GM21528 (cell line): Measurements from ENCODE around the gene HCFC2.
"Not testable (repeated sequence)": the region's sequence is repeated elsewhere in the genome, so short reads cannot be mapped to it uniquely, and the experiment has no call there.

Experiments
- ATAC-seq: cut with Tn5 transposase; IDR thresholded peaks from one replicate; pipeline ENCODE4 v1.9.1; 2021; ENCODE audit warnings: mild to moderate bottlenecking, moderate library complexity; ENCODE audit not compliant: unreplicated experiment, low FRiP score

HCFC2 gene

DNA sequence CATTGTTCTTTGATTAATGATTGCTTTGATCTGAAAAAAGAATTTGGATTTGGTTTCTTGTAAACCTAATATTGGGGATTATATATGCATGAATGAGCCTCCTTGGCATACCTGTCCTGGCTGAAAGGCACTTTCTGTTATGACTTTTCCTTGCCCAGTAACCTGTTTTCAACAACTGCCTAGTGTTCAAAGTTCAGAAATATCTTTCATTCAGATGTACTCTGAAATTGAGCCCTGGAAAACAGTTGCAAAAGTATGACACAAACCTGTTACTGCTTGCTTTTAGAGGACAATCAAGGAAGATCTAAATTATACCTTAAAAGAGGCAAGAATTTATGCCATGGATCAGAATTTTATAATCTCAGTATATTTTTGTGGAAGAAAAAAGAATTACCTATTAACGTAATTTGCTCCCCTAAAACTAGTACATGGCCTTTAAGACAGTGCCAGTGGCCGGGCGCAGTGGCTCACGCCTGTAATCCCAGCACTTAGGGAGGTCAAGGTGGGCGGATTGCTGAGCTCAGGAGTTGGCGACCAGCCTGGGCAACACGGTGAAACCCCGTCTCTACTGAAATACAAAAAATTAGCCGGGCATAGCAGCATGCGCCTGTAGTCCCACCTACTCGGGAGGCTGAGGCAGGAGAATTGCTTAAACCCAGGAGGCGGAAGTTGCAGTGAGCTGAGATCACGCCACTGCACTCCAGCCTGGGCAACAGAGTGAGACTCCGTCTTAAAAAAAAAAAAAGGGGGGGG lies 50.7 kb downstream of the HCFC2 start:
- not testable (repeated sequence) for ATAC-seq

DNA sequence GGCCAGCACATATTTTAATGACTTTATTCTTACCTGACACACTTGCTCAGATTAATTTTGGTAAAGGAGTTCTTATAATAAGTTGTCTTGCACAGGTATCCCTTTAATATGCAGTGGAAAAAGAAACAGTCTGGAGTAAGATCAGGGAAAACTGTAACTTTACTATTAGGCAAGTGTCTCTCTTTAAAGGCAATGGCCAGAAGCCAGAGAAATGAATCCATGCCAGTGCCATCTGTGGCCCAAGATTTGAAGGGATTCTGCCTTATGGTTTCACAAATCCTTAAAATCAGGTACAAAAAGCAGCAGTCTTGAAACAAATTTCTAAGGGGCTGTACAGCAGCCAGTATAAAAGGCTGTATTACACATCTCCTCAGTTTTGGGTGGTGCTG lies 51.2 kb downstream of the HCFC2 start:
- ATAC-seq = no peak

DNA sequence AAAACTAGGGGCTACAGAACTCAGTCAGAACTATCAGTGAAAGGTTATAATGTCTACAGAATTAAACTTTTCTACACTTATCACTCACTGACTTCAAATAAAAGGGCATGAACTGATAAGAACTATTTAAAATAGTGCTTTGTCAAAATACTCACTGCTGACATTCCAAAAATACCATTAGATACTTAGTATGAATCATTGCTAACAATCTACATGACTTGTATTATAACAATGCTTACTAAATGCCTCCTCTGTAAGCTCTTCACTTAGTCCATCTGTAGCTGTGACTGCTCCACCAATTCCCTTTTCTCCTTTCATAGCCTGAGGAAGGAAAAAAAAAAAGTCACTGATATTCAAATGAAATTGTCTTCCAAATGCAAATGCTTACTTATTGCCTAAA lies 56.7 kb downstream of the HCFC2 start:
- no peak for ATAC-seq

DNA sequence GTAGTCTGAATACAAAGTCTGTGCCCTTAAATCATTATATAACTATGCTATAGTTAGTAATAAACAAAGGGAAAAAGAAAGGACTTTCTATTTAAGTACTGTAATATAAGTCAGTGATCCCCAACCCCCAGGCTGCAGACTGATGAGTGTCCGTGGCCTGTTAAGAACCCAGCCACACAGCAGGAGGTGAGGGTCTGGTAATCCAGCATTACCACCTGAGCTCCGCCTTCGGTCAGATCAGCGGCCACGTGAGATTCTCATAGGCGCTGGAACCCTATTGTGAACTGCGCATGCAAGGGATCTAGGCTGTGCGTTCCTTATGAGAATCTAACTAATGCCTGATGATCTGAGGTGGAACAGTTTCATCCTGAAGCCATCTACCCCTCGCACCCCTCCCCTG lies 58.0 kb downstream of the HCFC2 start:
- ATAC-seq = no peak

DNA sequence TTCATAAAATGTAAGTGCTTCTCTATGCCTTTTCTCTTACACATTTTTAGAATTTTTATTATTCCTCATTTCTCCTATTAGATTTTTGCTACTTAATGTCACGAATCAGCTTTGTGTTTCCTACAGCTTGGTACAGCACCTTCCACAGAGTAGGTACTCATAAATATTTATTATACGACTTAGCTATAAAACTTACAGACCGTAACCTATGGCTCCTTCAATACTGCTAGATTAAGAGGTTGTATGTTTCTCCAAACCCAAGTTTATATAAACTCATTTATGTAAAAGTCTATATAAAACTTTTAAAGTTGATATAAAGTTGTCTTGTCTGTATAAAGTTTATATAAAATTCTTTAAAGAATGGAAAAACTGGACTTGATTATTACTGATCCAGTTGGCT lies 62.2 kb downstream of the HCFC2 start:
- ATAC-seq = no peak

DNA sequence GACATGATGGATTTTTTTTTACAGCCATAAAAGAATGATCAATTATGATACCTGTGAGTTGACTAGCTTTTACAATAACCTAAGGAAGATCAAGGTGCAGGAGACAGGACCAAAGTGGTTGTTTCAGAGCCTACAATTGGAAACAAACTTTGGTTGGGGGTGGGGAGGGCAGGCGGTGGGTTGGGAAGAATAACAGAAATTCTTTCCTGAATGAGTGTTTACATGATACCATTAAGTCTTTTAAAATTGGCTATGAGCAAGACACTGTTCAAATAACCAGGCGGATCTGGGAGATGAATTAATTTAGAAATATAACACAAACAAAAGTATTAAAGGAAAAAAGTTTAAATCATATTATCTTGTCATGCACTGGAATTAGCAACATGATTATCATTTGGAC lies 66.4 kb downstream of the HCFC2 start:
- ATAC-seq = no peak

DNA sequence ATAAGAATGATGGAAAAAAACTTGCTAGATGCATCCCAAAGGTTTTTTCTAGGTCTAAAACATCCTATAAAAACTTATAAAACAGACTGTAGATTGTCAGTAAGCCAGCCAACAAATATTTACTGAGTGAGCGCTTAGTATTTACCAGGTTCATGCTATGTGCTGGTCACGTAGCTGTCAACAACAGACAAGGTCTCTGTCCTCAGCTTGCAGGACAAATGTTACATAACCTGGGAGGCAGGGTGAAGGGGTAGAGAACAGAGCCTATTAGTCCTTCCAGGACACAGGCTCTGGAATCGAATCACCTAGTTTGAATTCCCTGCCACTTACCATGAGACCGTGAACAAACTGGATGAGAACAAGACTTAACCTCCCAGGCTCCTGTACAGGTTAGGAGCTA lies 67.3 kb downstream of the HCFC2 start:
- no peak for ATAC-seq

DNA sequence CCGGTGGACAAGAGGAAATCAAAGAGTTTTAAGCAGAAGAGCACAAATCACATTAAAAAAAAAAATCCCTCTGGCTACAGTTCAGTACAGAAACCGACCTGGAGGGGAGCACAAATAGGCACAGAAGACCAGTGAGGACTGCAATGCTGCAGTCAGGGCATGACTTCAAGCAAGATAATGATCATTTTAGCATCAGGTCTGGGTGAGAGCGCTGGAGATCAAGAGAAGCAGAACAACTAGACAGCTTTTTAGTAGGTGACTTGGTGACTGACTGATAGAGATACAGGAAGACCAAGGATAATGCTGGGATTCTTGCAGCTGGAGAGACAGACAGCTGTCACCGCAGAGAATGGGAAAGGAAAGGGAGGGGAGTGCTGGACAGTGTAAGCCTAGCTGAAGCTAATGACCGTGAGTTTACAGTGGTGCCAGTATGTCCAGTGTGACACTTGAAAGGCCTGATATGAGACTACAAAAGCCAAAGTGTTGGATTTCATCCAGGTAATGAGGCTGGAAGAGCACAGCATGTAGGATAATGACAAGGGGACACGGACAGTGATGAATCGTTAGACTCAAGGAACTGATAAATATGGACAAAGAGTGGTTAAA lies 68.1 kb downstream of the HCFC2 start:
- ATAC-seq = no peak

DNA sequence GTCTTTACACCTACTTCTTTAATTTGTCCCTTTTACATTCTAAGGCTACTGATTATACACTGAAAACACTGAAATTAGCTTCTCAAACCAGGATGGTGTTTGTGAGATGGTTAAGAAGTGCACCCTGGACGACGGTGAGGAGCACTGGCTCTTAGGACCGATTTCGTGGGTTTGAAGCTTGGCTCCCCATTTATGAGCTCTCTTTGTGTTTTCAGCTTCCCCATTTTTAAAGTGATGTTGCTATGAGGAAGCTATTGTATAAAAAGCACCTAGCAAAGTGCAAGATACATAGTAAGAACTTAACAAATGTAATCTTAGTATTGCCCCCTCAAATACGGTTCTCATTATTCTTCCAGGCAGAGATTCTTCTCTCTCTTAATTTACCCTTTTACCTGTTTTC lies 69.0 kb downstream of the HCFC2 start:
- ATAC-seq = no peak

DNA sequence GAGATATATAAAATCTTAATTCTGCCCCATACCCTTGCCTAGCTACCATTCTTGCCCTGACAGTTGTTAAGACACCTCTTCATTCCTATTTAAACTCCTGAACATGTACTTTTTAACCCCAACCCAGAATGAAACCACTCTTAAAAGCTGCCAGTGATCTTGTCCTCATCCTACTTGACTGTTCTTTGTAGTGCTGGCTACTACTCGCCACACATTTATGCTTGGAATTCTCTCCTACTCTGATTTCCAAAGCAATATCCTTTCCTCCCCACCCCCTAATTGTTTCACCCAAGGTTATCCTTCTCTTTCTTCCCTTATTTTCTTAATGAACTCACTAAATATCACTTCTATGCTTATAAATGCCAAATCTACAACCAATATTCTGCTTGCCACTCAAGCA lies 69.5 kb downstream of the HCFC2 start:
- no peak for ATAC-seq

DNA sequence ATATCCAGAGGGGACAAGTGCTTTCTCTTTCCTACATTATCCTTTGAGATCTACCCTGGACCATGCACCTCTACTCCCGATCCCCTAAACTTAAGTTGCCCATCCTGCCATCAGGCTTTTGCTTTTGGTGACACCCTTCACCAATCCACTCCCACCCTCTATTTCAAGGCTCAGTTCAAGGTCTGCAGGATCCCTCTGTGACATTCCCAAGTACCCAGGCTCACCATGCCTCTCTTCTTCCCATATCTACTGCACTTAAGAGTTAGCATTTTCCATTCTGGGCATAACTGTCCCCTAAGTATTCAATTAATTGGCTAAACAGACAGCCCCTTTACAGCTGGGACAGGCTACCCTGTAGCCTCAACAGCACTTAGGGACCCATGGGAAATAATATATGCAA lies 70.6 kb downstream of the HCFC2 start:
- ATAC-seq = no peak

DNA sequence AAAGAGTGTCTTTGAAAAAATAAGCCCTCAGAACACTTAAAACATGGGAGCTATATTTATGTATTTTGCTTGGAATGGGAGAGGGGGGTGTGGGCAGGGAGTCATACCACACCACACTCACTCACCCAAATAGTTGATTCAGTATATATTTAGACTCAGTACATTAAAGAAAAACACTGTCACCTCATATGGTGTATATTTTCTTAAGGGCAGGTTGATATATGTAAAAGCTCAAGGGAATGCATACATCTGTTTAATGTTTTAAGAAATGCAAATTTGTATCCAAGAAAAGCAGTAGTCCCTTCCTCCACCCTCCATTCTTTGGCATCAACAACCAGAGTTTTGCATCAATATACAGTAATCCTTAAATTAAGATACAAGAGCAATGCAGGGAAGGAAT lies 72.2 kb downstream of the HCFC2 start:
- ATAC-seq = no peak

DNA sequence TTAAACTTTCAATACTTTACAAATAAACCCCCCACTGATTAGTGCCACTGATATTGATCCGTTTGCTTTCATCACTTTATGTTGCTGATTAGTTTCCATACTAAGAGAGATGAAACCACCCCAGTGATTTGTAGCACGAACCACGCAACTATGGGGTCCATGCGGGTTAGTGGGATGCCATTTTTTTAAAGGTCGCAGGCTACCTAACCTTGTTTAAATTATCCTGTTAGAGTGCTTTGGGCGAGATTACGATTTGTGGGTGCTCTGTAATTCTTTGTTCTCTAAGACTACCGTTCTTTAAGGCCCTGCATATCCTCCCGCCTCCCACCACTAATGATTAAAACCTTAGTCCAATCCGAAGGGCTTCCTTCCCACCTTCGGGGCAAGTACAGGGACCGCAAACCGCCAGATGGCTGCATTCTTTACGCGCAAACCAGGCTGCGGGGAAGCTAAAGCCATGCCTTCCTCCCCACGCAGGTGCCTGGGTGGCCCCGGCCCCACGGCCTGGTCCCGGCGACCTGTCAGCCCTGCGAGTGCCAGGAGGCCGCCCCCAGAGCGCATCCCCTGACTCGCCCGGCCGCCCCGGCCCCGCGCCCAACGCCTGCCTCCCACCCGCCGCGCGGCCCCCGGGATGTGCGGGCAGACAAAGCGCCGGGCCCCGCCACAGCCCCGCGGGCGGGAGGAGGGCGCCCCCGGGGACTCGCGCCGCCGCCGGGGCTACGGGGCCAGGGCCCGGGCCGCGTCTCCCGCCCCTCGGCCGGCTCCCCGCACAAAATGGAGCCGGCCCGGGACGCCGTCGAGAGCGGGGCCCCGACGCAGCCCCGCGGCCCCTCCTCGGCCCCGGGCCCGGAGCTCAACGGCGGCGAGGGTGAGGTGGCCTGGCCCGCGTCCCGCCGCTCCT lies 72.9 kb downstream of the HCFC2 start:
- peak; percentile 27 for ATAC-seq

DNA sequence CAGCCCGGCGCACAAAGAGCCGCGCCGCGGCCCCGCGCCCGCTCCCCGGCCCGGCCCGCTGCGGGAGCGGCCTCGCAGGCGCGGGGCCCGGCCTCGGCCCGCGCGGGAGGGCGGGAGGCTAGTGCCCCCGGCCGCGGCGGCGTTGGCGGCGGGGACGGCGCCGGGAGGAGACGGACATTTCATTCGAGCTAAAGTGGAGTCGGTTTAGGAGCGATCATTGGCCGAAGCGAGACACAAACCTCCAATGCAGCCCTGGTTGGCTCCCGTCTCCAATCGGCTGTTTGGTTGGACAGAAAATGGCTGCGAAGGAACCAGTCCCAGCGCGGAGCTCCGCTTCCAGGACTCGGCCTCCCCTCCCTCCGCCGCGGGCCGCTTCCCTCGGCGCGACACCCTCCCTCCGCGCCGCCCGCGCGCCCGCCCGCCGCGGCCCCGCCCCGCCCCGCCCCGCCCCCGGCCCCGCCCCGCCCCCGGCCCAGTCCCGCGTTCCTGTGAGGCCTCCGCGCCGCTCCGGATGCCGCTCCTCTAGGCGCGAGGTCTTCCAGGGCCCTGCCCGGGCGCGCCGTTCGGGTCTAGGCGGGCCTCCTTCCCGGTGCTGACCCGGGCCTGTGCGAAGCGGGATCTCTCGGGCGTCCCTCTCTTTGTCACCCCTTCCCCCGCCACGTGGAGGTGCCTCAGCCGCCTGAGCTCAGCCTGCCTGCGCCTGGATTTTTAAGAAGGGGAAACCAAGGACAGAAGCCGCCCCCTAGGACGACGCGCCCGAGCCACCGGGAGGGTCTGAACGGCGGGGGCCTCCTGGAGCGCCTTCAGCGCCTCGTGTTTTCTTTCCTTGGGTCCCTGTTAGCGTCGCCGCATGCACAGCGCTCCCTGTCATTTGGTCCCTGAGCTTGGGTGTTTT lies 73.8 kb downstream of the HCFC2 start, which contains the start of gene NFYB:
Gene NFYB, minus strand, starts transcription at position 309 of the 895 bp plus-strand sequence. CDS start 2,757 bp downstream, outside the sequence.
- peak; percentile 91 for ATAC-seq

DNA sequence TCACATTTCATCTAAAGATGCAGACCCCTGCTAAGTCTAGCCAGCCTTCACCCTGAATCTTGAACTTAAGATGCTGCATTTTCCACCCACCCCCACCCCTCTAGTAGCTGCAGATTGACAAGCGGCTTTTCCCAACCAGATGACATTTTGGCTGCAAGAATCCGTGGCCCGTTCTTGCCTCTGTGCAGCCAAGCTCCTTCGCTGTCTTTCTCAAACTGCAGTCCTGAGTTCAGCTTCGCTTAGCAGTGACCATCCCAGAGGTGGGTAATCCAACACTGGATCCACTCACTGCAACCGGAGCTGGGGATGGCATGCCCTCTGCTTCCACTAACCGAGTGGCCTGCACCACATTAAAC lies 74.4 kb downstream of the HCFC2 start:
- ATAC-seq = no peak

DNA sequence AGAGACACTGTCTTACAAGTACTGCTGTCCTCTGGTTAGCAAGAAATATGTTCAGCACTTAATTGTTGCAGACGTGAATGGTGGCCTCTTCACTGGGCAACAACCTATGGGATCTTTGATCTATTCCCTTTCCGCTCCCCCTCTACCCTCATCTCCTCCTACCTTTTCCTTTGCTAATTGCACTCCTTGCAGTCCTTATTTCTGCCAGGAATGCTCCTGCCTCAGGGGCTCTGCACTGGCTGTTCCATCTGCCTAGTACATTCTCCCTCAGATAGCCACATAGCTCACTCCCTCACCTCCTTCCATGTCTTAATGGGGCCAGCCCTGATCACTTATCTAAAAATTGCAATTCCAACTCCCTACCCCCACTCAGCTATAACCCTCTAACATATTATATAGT lies 78.2 kb downstream of the HCFC2 start:
- no peak for ATAC-seq

DNA sequence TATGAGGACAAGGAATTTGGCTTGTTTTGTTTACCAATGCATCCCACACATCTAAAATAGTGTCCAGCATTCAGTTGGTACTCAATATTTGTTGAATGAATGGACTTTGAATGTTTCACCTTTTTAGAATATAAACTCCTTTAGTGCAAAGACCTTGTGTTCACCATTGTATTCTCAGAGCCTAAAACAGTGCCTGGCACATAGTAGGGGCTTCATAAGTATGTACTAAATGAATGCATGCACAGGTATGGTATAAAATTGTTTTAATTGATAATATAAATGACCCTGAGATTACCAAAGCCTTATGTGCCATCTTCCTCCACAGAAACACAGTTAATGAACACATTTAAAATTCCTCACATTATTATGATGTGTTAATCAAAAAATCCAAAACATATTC lies 78.7 kb downstream of the HCFC2 start:
- no peak for ATAC-seq

DNA sequence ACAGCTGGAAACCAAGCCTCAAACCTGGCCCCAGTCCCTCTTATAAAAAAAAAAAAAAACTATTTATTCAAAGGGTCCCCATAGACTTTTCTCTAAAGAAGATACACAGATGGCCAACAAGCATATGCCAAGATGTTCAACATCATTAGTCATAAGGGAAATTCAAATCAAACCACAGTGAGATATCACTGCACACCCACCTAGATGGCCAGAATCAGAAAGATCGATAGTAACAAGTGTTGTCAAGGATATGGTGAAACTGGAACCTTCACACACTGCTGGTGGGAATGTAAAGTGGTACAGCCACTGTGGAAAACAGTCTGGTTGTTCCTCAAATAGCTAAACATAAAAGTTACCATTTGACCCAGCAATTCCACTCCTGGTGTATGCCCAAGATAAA lies 79.6 kb downstream of the HCFC2 start:
- no peak for ATAC-seq

DNA sequence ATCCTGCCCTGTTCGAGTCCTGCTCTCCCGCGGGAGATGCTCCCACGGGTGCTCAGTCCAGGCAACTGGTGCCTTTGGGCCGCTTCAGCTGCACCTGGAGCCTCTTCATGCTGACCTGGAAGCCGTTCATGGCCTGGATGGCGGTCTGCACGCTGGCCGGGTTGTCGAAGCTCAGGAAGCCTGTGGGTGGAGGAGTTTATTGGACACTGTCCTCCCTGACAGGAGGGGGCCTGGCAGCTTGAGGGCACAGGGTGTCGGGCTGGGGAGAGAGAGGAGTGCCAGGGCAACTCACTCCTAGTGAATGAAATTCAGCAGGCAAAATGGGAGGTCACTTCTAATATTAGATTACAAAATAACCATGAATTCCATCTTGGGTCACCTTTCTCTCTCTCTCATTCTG lies 83.0 kb downstream of the HCFC2 start:
- no peak for ATAC-seq

DNA sequence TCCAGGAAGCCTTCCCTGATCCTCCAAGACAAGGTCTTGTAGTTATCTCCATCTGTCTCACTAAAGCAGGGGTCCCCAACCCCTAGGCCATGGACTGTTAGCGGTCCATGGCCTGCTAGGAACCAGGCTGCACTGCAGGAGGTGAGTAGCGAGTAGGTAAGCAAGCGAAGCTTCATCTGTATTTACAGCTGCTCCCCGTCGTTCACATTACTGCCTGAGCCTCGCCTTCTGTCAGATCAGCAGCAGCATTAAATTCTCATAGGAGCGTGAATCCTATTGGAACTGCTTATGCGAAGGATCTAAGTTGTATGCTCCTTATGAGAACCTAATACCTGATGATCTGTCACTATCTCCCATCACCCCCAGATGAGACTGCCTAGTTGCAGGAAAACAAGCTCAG lies 86.1 kb downstream of the HCFC2 start:
- no peak for ATAC-seq
